T-helper 22 cell (primary cell): ENCODE data around the gene RND1.

Experiments
- DNase-seq: peaks from one replicate; pipeline ENCODE4 v3.0.0-alpha.2; 2020; ENCODE audit warnings: low read depth

The RND1 gene

GRCh38 chr12:48827026-48827425, 38.6 kb downstream of the RND1 start:
- DNase-seq: no peak

- no peak for DNase-seq
These were observed 39.3 kb downstream of the RND1 start for GRCh38 chr12:48826209-48826855.

GRCh38 chr12:48824905-48825304, 40.8 kb downstream of the RND1 start:
- DNase-seq: no peak

GRCh38 chr12:48824112-48824511, 41.6 kb downstream of the RND1 start:
- DNase-seq: peak; percentile 21

- no peak for DNase-seq
These were observed 42.4 kb downstream of the RND1 start for GRCh38 chr12:48823281-48823680.

- no peak for DNase-seq
These were observed 43.0 kb downstream of the RND1 start for GRCh38 chr12:48822711-48823110.

- no peak for DNase-seq
These were observed 43.5 kb downstream of the RND1 start for GRCh38 chr12:48822139-48822538.

- DNase-seq: no peak
These were observed 45.5 kb downstream of the RND1 start for GRCh38 chr12:48819986-48820725.

GRCh38 chr12:48818831-48819590, 46.7 kb downstream of the RND1 start:
- no peak for DNase-seq

GRCh38 chr12:48817873-48818830, 47.5 kb downstream of the RND1 start, which contains the start of gene CACNB3:
TSS of gene CACNB3 (plus strand) at chr12:48818496. CDS start at chr12:48818930, 434 bp downstream.
- peak; percentile 80 for DNase-seq

GRCh38 chr12:48816143-48816854, 49.4 kb downstream of the RND1 start:
- DNase-seq: no peak

GRCh38 chr12:48815126-48816110, 50.3 kb downstream of the RND1 start:
- no peak for DNase-seq

- peak; percentile 48 for DNase-seq
These were observed 51.2 kb downstream of the RND1 start for GRCh38 chr12:48814262-48815125.

- DNase-seq: no peak
These were observed 52.0 kb downstream of the RND1 start for GRCh38 chr12:48813465-48814261.

- DNase-seq: no peak
These were observed 53.3 kb downstream of the RND1 start for GRCh38 chr12:48812389-48812788.

GRCh38 chr12:48811437-48812090, 54.1 kb downstream of the RND1 start:
- DNase-seq: no peak

- DNase-seq: no peak
These were observed 54.7 kb downstream of the RND1 start for GRCh38 chr12:48810903-48811431.
